HG03342 (cell line): ENCODE data around the gene DUSP9.

Experiments
- ATAC-seq: cut with Tn5 transposase; IDR thresholded peaks from one replicate; pipeline ENCODE4 v1.9.1; 2021; ENCODE audit warnings: mild to moderate bottlenecking, moderate library complexity; ENCODE audit not compliant: unreplicated experiment

The DUSP9 gene

DNA sequence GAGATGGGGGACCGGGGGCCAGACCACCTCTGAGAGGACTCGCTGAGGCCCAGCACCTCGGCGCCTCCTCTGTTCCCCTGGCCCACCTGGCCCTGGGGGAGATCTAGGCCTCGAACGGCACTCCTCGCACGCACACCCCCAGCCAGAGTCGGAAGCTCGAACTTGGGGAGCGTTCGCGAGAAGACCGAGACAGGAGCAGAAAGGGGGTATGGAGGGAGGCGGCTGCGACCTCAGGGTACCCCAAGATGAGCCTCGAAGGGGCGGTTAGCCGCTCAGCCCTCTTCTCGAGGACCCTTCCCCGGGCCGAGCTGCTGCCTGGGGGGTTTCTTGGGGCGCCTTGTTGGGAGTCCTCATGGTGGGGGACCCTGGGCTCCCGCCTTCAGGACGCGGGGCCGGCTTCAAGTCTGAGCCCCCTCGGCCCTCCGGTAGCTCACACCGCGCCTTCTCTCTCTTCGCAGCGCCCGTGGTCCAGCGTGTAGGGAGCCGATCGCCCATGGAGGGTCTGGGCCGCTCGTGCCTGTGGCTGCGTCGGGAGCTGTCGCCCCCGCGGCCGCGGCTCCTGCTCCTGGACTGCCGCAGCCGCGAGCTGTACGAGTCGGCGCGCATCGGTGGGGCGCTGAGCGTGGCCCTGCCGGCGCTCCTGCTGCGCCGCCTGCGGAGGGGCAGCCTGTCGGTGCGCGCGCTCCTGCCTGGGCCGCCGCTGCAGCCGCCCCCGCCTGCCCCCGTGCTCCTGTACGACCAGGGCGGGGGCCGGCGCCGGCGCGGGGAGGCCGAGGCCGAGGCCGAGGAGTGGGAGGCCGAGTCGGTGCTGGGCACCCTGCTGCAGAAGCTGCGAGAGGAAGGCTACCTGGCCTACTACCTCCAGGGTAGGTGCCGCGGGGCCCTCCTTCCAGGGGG is 706 bp downstream of the DUSP9 start:
- no peak for ATAC-seq

DNA sequence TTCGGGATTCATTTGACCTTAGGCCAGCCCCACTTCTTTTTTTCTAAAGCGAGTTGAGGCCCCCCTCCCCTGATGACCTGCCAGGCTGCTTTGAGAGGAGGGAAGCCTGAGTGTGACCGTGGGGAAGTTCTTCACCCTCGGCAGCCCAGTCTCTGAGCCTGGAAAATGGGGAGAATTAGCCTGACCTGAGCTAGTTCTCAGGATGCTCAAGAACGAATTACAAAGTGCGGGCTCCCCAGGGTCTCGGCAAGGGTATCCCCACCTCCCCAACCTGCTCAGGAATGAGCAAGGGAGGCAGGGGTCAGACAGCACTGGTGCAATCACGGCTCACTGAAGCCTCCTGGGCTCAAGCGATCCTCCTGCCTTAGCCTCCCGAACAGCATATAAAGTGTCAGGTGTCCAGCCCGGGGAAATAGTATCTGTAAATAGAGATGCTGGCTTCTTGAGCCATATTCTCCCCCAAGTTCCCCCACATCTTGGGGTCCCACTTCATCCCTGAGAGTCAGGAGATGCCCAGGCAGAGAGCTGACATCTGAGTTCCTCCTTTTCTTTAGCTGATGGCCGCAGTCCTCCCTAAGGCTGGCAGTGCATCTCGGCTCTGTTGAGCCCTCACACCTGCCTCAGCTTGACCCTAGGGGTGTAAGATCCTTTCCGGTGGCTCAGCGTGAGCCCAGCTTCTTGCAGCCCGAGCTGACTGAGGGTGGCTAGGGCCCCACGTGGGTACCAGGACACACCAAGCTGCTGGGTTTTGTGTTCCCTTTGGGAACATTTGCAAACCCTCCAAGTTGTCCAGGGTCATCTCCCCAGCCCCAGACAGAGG is 1.6 kb downstream of the DUSP9 start:
- no peak for ATAC-seq

- peak; percentile 64 for ATAC-seq
Measured at GRCh38 chrX:153649178-153649914, 2.3 kb downstream of the DUSP9 start.

- no peak for ATAC-seq
Measured at GRCh38 chrX:153649915-153650782, 3.1 kb downstream of the DUSP9 start.

DNA sequence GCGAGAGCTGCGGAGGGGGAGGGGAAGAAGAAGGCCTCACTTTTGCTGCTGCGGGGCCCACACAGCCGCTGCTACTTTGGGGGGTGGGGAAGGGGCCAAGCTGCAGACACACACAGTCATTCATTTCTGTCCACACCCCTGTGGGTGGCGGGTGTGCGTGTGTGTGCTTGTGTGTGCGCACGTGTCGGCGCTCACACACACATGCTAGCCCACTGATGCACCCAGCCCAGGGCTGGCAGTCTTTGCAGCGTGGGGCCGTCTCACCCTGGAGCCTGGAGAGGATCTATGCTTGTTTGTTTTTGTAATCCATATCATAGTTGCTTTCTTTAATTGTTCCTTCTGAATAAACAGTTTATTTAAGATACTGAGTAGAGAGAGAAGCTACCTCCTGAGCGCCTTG is 4.0 kb downstream of the DUSP9 start:
- ATAC-seq = no peak

GRCh38 chrX:153651540-153652079 is 4.6 kb downstream of the DUSP9 start:
- ATAC-seq = no peak

DNA sequence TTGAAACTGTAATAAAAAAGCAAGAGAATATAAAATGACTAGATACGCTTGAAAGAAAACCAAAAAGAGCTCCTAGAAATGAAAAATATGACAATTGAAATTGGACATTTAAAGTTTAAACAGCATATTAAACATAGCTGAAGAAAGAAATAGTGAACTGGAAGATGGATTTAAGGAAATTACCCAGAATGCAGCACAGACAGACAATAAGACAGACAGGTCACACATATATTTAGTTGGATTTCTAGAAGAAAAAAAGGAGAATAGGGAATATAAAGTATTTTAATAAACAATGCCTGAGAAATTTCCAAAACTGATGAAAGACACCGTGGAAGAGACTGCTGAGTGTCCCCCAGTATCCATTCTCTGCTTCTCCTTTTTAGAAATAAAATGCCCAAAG is 6.6 kb downstream of the DUSP9 start:
- ATAC-seq = no peak

DNA sequence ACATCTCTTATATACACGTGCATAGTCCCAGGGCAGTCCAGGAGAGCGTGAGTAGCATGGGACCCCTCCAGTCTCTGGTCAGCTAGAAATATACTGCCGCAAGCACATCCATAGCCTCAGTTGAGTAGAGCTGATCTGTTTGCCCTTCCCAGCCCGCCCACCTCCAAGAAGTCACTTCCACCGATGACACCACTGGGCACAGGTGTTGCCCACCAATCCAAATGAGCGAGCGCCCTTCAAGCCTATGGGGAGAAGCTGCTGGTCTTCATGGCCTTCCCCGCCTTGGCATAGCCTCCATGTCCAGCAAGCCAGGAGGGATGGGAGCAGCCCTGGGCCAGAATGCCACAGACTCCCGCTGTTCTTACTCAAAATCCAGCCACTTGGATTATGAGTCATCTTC is 10.2 kb downstream of the DUSP9 start:
- no peak for ATAC-seq

GRCh38 chrX:153659268-153659667 is 12.3 kb downstream of the DUSP9 start:
- no peak for ATAC-seq

- no peak for ATAC-seq
Measured at GRCh38 chrX:153662266-153662665, 15.3 kb downstream of the DUSP9 start.

- no peak for ATAC-seq
Measured at GRCh38 chrX:153665726-153666306, 18.8 kb downstream of the DUSP9 start.

- ATAC-seq = no peak
Measured at GRCh38 chrX:153667281-153667955, 20.4 kb downstream of the DUSP9 start.

DNA sequence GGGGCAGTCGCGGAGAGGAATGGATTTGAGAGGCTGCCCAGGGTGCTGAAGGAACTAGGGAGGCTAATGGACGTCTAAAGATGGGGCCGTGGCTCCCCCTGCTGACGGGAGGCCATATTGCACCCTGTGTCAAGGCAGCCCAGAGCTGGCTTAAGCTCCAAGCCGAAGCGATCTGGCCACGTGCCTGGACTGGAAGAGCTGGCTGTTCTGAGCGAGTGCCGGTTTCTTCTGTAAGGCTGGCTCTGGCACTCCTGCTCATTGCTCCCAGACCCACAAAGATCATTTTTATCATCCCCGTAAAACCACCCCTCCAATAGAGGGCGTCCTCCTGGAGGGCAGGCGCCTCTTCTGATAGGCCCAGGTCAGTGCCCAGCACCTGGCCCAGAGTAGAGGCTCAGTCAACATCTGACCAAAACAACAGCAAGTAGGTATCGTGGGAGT is 21.0 kb downstream of the DUSP9 start:
- peak; percentile 66 for ATAC-seq

GRCh38 chrX:153668423-153669173 is 21.6 kb downstream of the DUSP9 start:
- no peak for ATAC-seq

DNA sequence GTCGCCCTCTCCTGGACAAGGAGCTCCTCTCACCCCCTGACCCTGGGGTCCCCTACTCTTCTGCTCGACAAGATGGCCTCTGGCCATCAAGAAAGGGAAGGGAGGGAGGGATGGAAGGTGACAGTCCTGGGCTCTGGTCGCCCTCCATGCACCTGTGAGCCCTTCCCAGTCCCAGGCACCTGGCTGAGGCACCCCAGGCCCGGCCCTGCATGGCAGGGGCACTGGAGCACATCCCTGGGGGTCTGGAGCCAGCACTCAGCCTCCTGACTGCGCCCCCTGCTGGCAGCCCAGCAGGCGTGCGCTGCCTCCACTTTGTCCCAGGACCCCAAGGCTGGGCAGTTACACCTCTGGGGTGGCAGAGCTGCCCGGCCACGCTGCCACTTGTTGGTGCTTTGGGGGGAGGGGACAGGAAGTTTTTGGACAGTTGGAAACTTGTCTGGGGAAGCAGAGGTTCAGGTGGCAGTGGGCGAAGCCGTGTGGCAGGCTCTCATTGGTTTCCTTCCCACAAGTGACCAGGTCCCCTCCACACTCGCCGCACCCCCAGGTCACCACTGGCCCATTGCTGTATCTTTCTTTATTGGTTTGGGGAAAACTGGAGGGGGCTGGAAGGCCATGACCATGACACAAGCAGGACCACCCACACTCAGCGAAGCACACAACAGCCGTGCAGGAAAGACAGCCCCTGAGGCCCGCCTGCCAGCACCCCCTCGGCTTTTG is 22.3 kb downstream of the DUSP9 start:
- no peak for ATAC-seq

GRCh38 chrX:153669901-153670731 is 23.1 kb downstream of the DUSP9 start:
- no peak for ATAC-seq
